H54 (cell line): Measurements from ENCODE around the gene PGAP3.
A peak's percentile ranks its signal among the peaks of the same experiment; 100 is the strongest.

Source experiments
- DNase-seq: peaks from one replicate; pipeline ENCODE4 v3.0.0; 2011; ENCODE audit warnings: low spot score, mixed read lengths; ENCODE audit not compliant: insufficient read length
- FAIRE-seq: peaks from 3 replicates; lab custom pipeline; 2011; peaks lifted over from hg19 to GRCh38; lab: Jason Lieb, UNC
- POLR2A ChIP-seq: IDR thresholded peaks from 2 replicates; pipeline ENCODE4 v1.6.1; 2011; ENCODE audit warnings: low read depth, mild to moderate bottlenecking, low read length

The PGAP3 gene

GRCh38 chr17:39629494-39629880 lies 58.4 kb downstream of the PGAP3 start:
- DNase-seq = no peak
- TF ChIP-seq POLR2A = no peak
- FAIRE-seq = no peak

GRCh38 chr17:39628655-39629493 lies 59.0 kb downstream of the PGAP3 start:
- TF ChIP-seq POLR2A = no peak
- DNase-seq = no peak
- no peak for FAIRE-seq

GRCh38 chr17:39627712-39628516 lies 59.9 kb downstream of the PGAP3 start:
- no peak for TF ChIP-seq POLR2A
- FAIRE-seq (no peak), DNase-seq (no peak)

- TF ChIP-seq POLR2A = no peak
- no peak for DNase-seq
- FAIRE-seq = no peak
Observed at GRCh38 chr17:39627047-39627711, 60.7 kb downstream of the PGAP3 start.

GRCh38 chr17:39626171-39627046 lies 61.4 kb downstream of the PGAP3 start, which contains the start of gene PPP1R1B:
Gene PPP1R1B (plus strand): TSS chr17:39626952. CDS start chr17:39627393, 441 bp downstream.
- DNase-seq (no peak), FAIRE-seq (no peak)
- no peak for TF ChIP-seq POLR2A

GRCh38 chr17:39625198-39625785 lies 62.6 kb downstream of the PGAP3 start:
- no peak for TF ChIP-seq POLR2A
- DNase-seq = no peak
- no peak for FAIRE-seq

GRCh38 chr17:39624313-39624712 lies 63.5 kb downstream of the PGAP3 start:
- no peak for TF ChIP-seq POLR2A
- FAIRE-seq (no peak), DNase-seq (no peak)

- no peak for FAIRE-seq
- TF ChIP-seq POLR2A = no peak
- peak; percentile 90 for DNase-seq
Observed at GRCh38 chr17:39623356-39623950, 64.4 kb downstream of the PGAP3 start.

- no peak for FAIRE-seq
Observed at GRCh38 chr17:39622380-39623006, 65.4 kb downstream of the PGAP3 start.

GRCh38 chr17:39621523-39622379 lies 66.1 kb downstream of the PGAP3 start:
- DNase-seq (peak; percentile 91), FAIRE-seq (no peak)
- TF ChIP-seq POLR2A = no peak

More at GRCh38 chr17:39622380-39623006, 65.4 kb downstream of the PGAP3 start:
- DNase-seq = no peak
- TF ChIP-seq POLR2A = no peak
